A549 (cell line): ENCODE measurements around the gene F12.

Source experiments
- FOSB ChIP-seq: fragments of 250-450 bp; sonication (Bioruptor Pico); IDR thresholded peaks from 2 replicates; pipeline ENCODE4 v1.5.0; 2020; ENCODE audit warnings: mild to moderate bottlenecking, moderate library complexity
- MAZ ChIP-seq: fragments of 150-350 bp; IDR thresholded peaks from 2 replicates; pipeline ENCODE4 v1.6.1; 2014; ENCODE audit warnings: antibody characterized with exemption, low read depth, low read length, borderline replicate concordance
- POLR2AphosphoS2 ChIP-seq: conservative IDR thresholded peaks from 2 replicates; pipeline ENCODE4 v1.6.1; 2012; ENCODE audit warnings: low read length, improper control_type of control experiment, inconsistent platforms
- RAD21 ChIP-seq, 2 experiments: fragments of >200 bp in 1 of 2; sonication (Bioruptor Twin) in 1 of 2; formaldehyde crosslinking in 1 of 2; IDR thresholded peaks in 1 of 2; conservative IDR thresholded peaks in 1 of 2; 2 replicates in 1 of 2; 3 replicates in 1 of 2; pipeline ENCODE4 v1.6.1; 2012 to 2018; ENCODE audit warnings: inconsistent platforms in 1 of 2
- RFX5 ChIP-seq: fragments of 450-650 bp; IDR thresholded peaks from 2 replicates; pipeline ENCODE4 v1.7.1; 2014; ENCODE audit warnings: antibody characterized with exemption, mild to moderate bottlenecking, moderate library complexity
- SMC3 ChIP-seq: fragments of >200 bp; sonication (Bioruptor Twin); formaldehyde crosslinking; IDR thresholded peaks from 3 replicates; pipeline ENCODE4 v1.6.1; 2018; ENCODE audit warnings: inconsistent platforms
- TF ChIP-seq, protein P1 (sequence below): fragments of >200 bp; sonication (Bioruptor Twin); formaldehyde crosslinking; IDR thresholded peaks from 3 replicates; pipeline ENCODE4 v1.5.1; 2016

DNA sequence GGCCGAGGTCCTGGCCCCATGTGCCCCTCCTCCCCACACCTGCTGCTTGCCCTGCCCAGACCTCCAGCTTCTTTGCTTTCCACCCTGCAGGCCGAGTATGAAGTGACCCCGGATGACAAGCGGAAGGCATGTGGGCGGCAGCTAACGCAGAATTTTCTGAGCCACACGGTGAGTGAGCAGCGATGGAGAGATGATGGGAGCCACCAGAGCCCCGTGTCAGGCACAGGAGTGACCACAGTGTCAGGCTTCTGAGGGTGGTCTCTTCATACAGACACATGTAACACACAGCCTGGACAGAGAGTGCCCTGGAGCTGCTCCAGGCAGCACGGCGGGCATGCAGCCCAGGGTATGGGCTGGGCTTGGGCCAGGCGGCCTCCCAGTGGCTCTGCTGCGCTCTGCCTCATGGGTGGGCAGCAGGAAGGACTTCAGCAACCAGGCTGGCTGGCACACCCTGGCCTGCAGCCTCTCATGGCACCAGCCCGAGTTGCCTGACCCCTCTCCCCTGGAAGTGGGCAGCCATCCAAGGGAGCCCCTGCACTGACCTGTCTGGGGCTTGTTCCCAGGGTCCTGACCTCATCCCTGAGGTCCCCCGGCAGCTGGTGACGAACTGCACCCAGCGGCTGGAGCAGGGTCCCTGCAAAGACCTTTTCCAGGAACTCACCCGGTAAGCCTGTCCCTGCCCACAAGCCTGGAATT, 22.9 kb upstream of the F12 start:
- TF ChIP-seq RAD21 (conservative IDR thresholded peaks at IDR 0.05 in 1 of 2, IDR thresholded peaks at IDR 0.05 in 1 of 2) (no peak), SMC3 (no peak), POLR2AphosphoS2 (no peak), FOSB (CRISPR knock-in tag) (no peak), RFX5 (no peak), MAZ (no peak)
- TF ChIP-seq, protein P1, sequence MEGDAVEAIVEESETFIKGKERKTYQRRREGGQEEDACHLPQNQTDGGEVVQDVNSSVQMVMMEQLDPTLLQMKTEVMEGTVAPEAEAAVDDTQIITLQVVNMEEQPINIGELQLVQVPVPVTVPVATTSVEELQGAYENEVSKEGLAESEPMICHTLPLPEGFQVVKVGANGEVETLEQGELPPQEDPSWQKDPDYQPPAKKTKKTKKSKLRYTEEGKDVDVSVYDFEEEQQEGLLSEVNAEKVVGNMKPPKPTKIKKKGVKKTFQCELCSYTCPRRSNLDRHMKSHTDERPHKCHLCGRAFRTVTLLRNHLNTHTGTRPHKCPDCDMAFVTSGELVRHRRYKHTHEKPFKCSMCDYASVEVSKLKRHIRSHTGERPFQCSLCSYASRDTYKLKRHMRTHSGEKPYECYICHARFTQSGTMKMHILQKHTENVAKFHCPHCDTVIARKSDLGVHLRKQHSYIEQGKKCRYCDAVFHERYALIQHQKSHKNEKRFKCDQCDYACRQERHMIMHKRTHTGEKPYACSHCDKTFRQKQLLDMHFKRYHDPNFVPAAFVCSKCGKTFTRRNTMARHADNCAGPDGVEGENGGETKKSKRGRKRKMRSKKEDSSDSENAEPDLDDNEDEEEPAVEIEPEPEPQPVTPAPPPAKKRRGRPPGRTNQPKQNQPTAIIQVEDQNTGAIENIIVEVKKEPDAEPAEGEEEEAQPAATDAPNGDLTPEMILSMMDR: no peak
